ENCODE data around the gene HAAO. TPM values are rescaled to one million over a fixed set of nuclear protein-coding genes. Genes with fewer than 3 reads are reported as not detected.
A peak's percentile ranks its signal among the peaks of the same experiment; 100 is the strongest.

The HAAO gene
- total RNA-seq, 1 experiment from 2014 or later, result not detected

DNA sequence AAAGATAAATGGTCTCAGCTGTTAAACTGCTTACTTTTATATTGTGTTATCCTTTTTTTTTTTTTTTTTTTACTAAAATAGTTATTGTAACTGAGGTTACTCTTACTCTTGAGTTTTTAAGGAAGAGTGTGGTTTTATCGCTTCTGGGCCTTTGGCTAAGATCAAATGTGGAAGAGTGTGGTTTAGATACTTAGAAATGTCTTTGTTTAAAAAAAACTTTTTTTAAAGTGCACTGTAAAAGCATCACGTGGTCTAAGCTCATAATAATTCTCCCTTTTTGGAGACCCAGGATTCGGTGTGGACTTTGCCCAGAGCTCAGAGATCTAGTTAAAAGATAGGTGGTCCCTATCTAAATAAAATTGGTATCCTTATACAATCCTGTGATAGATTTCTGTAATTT lies 16.6 kb downstream of the HAAO start:
- no peak for DNase-seq (ENCODE audit: low spot score)

DNA sequence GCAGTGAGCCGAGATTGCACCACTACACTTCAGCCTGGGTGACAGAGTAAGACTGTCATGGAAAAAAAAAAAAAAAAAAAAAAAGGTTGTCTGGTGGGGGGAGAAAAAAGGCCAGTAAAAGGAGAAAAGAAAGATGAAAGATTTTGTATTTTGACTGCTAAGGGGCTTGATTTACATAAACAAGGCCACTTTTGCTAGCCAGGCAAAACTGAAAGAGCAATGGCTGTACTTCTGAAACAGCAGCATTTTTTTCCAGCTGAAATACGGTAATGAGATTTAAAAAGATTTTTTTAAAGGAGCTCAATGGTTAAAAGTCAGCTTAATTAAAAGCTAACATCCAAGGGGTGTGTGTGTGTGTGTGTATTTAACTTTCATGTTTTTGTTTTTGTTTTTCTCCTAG lies 17.2 kb downstream of the HAAO start:
- DNase-seq (ENCODE audit: low spot score), result no peak
- in situ Hi-C loops (cut with HindIII; ENCODE audit: low sequenced_read_pairs), result no loop called here

More for the DNA sequence above, 16.6 kb downstream of the HAAO start:
- in situ Hi-C loops (cut with HindIII; ENCODE audit: low sequenced_read_pairs), result no loop called here

DNA sequence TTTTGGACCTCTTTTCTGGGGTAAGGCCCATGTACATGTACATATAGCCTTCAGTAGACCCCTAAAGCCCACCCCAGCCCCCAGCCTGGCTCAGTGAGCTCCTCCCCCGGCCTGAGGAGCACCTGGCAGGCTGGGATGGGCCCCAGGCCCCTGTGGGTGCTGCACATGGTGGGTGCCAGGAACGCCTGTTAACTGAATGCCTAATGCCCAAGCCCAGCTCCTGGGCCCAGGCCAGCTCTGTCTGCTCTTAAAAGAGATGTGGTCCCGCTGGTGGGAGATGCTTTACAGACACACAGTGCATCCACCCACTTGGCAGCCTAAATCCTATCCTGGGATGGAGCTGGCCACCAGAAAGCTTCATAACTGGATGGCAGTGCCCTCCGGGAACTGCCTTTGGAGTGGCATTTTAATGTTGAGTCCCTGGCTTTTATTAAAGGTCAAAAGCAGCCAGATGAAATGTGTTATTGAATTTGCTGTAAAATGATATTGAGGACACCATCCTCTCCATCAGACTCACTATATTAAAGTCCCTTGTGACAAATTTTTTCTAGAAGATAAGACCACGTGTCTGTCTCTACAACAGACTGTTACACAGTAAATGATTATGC lies 20.7 kb downstream of the HAAO start:
- no peak for DNase-seq (ENCODE audit: low spot score)
- in situ Hi-C loops (cut with HindIII; ENCODE audit: low sequenced_read_pairs), result no loop called here

DNA sequence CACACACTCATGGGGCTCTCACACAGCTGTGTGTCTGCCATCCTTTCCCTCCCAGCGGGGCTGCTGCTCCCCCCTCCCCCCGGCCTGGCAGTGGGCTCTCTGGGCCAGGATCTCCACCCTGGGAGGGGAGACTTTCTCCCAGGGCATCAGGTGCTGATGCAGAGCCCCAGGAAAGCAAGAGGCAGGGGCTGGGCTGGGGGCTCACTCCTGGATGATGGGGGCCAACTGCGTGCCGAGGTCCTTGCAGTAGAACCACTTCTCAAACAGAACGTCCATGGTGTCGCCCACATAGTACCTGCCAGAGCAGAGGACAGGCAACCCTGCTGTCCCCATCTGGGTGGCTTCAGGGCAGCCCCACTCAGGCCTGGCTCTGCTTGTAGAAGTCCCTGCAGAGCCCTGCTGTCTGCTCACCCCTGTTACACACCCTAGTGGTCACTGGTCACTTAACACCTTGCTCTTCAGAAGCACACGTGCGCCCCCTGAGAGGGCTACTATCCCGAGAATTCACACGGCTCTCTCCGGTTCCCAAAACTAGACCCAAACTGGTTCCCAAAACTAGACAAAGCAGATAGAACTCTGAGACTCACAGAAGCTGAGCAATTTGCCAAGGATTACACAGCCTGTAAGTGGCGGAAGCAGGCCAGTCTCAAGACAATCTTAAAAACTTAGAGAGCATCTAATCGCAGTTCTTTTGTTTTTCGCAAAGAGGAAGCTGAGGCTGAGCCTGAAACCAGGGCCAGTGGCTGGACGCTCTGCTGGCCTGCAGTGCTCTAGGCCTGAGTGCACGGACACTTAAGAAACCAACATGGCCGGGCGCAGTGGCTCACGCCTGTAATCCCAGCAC lies 21.9 kb downstream of the HAAO start:
- in situ Hi-C loops (cut with HindIII; ENCODE audit: low sequenced_read_pairs), result no loop called here
- DNase-seq (ENCODE audit: low spot score), result peak; percentile 49

DNA sequence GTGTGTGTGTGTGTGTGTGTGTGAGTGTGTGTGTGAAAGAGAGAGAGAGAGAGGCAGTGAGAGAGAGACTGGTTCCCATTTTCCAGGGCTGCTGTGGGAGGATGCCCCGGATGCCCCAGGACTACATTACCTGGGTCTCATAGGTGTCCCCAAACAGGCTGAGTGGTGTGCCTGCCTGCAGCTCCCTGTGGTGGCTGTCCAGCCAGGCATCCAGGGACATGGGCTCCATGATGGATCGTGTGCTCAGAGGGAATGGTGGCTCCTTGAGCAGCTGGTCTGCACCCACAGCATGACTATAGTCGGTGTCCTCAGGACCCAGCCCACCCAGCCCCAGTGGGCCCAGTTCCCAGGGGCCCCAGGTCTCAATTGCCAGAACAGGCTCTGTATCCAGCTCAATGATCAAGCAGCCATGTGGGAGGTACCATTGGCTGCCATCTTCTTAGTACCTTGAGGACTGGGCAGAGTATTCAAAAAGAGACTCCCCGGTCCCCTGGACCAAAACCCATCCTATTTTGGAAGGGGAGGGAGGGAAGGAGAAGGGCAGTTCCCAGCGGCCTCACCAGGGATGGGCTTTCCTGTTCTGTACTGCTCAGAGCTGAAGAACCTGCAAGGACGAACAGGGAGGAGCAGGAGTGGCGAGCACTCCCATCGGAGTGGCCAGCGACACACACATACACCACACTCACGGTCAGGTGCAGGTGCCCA lies 22.6 kb downstream of the HAAO start:
- no peak for DNase-seq (ENCODE audit: low spot score)
- in situ Hi-C loops (cut with HindIII; ENCODE audit: low sequenced_read_pairs), result no loop called here

DNA sequence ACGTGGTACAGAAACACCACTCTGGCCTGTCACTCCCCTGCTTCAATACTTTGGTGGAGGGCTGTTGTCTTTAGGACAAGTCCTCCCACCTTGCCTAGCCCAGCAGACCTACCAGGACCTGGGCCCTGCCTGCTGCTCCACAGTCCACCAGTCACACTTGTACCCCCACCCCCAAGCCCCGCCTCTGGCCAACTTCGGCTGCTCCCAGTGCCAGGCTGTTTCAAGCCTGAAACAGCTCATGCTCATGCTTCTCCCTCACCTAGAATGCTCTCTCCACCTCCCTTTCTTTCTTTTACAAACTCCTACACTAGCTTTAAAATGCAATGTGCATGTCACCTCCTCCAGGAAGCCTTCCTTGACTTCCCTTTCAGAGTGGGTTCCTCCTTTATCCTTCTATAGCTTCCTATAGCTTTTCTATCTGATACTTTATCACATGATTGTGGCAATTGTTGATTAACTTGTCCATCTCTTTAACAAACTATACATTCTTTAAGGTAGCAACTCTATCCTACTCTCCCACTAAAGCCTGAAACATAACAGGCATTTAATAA lies 23.6 kb downstream of the HAAO start:
- no peak for DNase-seq (ENCODE audit: low spot score)
- in situ Hi-C loops (cut with HindIII; ENCODE audit: low sequenced_read_pairs), result no loop called here

DNA sequence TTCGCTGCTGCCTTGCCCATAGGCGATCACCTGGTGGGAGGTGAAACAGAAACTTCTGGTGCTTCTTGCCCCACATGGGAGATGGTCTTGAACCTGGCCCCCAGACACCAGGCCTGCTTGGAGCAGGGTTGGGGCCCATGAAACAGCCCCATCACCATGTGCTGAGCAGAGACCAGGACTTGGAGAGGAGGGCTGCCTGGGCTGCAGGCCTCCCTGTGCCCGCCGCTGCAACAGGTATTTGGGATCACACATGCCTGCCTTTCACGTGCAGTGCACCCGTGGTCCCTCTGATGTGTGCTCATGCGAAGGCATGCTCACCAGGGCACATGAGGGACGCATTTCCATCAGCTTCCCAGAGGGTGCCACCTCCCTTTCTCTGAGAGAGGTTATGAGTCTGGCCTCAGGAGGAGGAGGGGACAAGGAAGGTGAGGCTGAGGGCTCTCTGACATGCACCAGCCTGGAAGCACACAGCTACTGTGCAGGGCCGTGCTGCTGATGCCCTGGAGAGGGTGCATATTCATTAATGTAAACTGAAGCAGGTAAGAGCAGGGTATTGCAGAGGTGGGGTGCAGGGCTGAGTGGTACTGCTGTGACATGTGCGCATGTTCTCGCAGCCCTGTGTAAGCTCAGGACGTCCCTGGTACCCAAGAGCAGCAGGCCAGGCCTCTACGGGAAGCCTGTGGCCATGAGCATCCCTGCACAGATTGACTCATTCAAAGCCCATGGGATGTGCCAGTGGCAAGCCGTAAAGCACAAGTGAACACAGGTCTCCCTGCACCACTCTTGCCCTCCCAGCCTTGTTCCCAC lies 24.3 kb downstream of the HAAO start:
- DNase-seq (ENCODE audit: low spot score), result no peak
- in situ Hi-C loops (cut with HindIII; ENCODE audit: low sequenced_read_pairs), result no loop called here

DNA sequence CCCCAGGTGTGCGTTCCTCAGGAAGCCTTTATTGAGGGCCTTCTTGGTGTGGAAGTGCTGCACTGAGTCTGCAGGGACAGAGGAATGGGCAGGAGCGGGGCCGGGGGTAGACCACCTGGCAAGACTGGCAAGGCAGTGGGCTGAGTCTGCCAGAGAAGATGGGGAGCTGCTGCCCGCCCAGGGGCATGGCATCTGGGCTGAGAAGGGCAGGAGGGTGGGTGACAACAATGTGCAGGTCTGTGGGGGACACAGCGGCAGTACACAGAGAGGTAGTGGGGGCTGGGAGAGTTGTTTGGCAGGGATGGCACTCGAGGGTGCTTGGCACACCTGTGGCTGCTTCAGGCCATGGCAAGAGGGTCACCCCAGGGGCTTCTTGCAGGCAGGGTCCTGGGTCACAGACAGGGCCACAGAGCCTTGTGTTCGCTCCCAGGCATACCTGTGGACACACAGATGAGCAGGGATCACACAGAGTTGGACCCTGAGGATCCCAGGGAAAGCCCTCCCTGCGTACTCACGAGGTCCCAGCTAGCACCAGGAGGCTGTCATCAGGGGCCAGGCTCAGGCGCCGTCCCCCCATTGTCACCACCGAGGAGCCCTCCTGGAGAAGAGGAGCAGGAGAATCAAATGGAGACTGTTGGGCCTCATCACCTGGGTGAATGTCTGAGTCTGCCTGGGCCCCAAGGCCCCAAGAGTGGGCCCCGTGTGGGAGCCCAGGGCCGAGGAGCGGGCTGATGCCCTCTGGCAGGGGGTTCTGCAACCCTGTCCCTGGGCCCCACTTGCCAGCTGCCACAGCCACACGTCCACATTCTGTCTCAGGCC lies 25.1 kb downstream of the HAAO start:
- DNase-seq (ENCODE audit: low spot score), result no peak
- in situ Hi-C loops (cut with HindIII; ENCODE audit: low sequenced_read_pairs), result no loop called here

DNA sequence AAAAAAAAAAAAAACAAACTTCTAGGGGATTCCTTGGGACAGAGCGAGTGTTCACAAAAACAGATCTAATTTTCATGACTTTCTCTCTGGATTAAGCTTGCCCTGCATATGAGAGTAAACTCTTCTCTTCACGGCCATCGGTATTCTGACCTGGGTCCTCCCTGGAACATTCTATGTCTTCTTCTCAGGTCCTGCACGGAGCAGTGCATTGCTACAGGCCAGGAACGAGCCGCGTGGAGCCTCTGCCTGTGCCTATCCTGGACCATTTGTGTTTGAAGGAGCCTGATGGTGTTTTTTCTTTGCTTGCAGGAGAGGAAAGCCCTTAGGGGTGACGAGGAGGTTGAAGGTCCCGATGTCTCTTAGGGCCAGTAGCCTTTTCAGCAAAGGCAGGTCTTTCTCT lies 26.7 kb downstream of the HAAO start:
- DNase-seq (ENCODE audit: low spot score), result no peak
- in situ Hi-C loops (cut with HindIII; ENCODE audit: low sequenced_read_pairs), result no loop called here

DNA sequence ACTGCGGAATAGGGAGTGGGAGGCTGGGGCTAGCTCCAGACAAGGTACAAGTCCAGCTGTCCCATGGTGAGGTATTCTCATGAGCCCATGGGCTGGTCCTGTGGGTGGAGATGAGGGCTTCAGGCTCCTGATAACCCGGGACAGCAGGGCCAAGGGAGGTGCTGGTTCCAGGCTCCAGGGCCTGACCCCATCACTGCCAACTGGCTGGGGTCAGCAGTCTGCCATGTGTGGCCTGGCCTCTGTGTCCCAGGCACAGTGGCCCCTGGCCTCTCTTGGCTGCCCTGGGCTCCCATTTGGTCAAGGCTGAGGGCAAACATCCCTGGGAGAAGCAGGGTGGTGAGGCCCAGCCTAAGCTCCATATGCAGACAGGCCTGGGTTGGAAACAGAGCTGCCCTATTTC lies 27.5 kb downstream of the HAAO start:
- in situ Hi-C loops (cut with HindIII; ENCODE audit: low sequenced_read_pairs), result no loop called here
- no peak for DNase-seq (ENCODE audit: low spot score)

DNA sequence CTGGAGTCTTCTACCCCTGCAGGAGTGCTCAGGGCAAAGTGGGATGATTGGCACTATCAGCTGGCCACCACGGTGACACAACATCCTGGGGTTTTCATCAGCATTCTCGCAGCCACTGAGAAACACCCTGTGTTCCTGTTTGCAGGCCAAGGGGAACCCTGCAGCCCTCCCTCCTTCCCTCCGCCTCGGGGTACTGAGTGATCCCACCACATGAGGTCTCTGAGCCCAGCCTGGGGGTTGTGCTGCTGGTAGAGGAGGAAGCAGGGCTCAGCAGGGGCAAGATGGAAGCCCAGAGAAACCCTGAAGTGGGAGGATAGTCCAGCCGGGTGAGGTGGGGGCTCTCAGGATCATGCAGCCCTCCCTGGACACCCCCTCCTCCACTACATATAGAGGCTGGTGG lies 28.3 kb downstream of the HAAO start, which contains the start of gene OXER1:
Gene OXER1 (minus strand): TSS at position 40 of the 400 bp plus-strand sequence. CDS start 73 bp downstream, outside the sequence.
- DNase-seq (ENCODE audit: low spot score), result no peak
- in situ Hi-C loops (cut with HindIII; ENCODE audit: low sequenced_read_pairs), result no loop called here

DNA sequence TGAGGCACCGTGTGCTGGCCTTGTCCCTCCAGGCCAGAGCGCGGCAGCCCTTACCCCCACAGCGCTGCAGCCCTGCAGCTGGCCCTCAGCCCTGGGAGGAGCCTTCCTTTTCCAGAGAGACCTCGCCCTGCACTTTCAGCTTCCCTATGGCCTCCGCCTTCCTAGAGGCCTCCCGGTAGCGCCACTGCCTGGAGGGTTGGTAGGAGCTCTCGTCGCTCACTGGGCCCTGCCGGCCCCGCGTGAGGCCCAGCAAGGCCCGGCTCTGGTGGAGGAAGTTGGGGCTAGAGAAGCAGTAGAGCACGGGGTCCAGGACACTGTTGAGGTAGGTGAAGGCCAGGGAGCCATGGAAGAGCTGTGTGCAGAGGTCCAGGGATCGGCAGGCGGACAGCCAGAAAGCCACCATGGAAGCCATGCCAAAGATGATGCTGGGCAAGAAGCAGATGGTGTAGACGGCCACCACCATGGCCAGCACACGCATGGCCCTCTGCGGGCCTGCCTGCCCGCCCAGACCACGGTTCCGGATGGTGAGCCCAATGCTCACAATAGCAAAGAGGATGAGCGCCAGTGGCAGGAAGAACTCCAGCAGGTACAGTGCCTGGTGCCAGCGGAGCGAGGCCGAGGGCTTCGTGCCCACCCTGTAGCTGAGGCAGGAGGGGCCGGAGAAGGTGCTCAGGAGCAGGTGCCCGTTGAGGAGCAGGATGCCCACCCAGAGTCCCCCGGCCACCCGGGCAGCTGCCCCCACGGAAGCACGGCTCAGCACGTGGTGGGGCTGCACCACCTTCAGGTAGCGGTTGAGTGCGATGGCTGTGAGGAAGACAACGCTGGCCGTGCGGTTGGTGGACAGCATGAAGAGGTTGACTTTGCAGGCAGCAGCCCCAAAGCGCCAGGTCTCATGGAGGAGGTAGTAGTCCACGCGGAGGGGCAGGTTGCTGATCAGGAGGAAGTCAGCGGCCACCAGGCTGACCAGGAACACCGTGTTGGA lies 29.3 kb downstream of the HAAO start:
- in situ Hi-C loops (cut with HindIII; ENCODE audit: low sequenced_read_pairs), result no loop called here
- no peak for DNase-seq (ENCODE audit: low spot score)

DNA sequence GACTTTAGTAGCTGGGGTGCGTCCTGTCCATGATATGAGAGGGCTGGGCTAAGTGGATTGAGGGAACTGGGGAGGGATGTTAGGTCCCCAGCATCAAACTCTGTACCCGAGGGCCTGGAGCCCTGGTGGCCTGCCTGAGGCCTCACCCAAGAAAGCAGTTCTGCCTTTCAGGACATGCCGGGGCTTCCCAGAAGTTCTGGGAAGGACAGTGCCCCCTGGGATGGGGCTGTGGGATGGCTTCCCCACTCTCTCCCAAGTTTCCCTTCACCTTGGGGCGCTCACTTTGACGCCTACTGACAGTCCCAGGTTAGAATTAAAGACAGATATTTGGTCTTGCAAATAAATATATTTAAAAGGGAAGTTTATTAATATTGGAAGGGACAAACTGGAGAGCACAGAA lies 30.2 kb downstream of the HAAO start:
- no peak for DNase-seq (ENCODE audit: low spot score)
- in situ Hi-C loops (cut with HindIII; ENCODE audit: low sequenced_read_pairs), result no loop called here

DNA sequence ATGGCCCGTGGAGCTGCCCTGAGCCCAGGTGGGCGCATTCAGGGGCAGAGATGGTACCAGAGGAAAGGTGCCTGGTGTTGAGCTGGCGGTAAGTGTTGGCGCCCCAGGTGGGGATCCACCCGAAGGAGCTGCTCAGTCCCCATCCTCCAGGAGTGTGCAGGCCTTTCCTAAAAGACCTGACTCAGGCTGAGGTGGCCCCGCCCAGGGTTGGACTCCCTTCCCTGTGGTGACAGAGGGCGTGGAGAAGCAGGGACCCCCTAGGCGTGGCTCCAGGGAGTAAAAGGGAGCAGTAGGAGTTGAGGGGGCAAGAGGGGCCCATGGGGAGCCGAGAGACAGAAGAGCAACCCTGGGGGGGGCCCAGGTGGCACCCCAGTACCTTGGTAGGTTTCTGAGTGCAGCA lies 30.8 kb downstream of the HAAO start:
- no peak for DNase-seq (ENCODE audit: low spot score)

DNA sequence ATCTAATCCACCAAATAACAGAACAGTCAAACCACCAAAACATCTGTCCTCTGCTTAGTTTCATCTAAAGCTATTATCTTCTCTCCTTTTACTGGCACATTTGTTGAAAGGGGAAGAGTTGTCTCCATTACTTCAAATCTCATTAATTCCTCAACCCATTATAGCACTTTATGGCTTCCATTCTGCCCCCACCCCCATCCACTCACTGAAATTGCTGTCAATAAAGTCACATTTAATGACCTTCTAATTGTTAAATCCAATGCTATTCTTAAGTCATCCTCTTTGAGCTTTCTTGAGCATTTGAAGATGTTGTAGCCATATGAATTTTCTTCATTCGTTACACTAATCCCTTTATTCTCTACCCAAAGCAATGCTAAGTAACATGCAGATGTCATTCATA lies 33.6 kb downstream of the HAAO start:
- in situ Hi-C loops (cut with HindIII; ENCODE audit: low sequenced_read_pairs), result loop anchor here (10.0 kb wide), 1 partner anchor 194 kb away; the partner anchor contains the start of gene MTA3
- DNase-seq (ENCODE audit: low spot score), result no peak

More for the DNA sequence above, 30.8 kb downstream of the HAAO start:
- in situ Hi-C loops (cut with HindIII; ENCODE audit: low sequenced_read_pairs), result no loop called here

DNA sequence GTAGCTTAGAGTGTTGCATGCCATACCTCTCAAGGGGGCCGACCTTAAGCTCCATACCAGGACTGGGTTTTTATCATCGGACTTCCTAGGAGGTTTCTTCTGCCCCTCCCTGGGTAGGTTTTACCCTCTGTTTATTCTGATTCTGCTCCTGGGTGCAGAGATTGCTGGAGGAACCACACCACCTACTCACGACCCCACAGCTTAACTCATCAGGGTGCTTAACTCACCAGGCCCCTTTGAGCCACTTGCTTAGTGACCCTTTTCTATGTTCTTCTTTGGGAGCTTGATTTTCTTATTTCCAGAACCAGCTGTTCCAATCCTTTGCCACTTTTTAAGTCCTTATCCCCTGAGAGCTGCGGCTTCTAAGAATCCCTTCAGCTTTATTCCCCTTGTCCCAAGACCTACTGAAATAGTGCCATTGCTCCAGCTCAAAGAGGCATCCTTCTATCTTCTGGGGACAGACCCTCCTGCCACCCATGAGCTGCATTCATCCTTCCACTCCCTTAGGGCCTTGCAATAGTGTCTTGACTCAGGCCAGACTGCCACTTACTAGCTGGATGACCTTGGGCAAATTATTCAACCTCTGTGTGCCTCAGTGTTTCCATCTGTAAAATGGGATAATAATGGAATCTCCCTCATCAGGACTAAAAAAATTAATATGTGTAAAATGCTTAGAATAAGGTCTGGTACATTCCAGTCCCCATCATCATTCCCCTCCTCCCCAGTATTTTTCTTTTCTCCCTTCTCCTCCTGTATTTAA lies 34.2 kb downstream of the HAAO start:
- DNase-seq (ENCODE audit: low spot score), result no peak
- in situ Hi-C loops (cut with HindIII; ENCODE audit: low sequenced_read_pairs), result loop anchor here (10.0 kb wide), 1 partner anchor 193 kb away; the partner anchor contains the start of gene MTA3

All from G401 (cell line).